HG03060 (cell line): ENCODE results near the gene LAMA3.

Source experiments
- ATAC-seq: cut with Tn5 transposase; IDR thresholded peaks from one replicate; pipeline ENCODE4 v1.9.1; 2021; ENCODE audit warnings: low read depth, moderate number of reproducible peaks; ENCODE audit not compliant: unreplicated experiment

The LAMA3 gene

GRCh38 chr18:23927821-23928746, 238.8 kb downstream of the LAMA3 start:
- ATAC-seq, result no peak

GRCh38 chr18:23929362-23929930, 240.2 kb downstream of the LAMA3 start:
- ATAC-seq, result no peak

GRCh38 chr18:23930002-23930401, 240.7 kb downstream of the LAMA3 start:
- ATAC-seq, result no peak

GRCh38 chr18:23932385-23933067, 243.3 kb downstream of the LAMA3 start:
- no peak for ATAC-seq

- ATAC-seq, result no peak
These were observed 244.2 kb downstream of the LAMA3 start for GRCh38 chr18:23933407-23933806.

- ATAC-seq, result no peak
These were observed 245.0 kb downstream of the LAMA3 start for GRCh38 chr18:23934252-23934651.

- ATAC-seq, result no peak
These were observed 245.6 kb downstream of the LAMA3 start for GRCh38 chr18:23934863-23935262.

GRCh38 chr18:23935804-23936203, 246.6 kb downstream of the LAMA3 start:
- no peak for ATAC-seq

- no peak for ATAC-seq
These were observed 247.2 kb downstream of the LAMA3 start for GRCh38 chr18:23936381-23936958.

GRCh38 chr18:23938043-23938756, 248.9 kb downstream of the LAMA3 start:
- no peak for ATAC-seq

GRCh38 chr18:23938901-23939341, 249.7 kb downstream of the LAMA3 start:
- no peak for ATAC-seq

GRCh38 chr18:23939366-23939765, 250.1 kb downstream of the LAMA3 start:
- no peak for ATAC-seq

GRCh38 chr18:23939896-23940295, 250.6 kb downstream of the LAMA3 start:
- ATAC-seq, result no peak

- ATAC-seq, result no peak
These were observed 252.5 kb downstream of the LAMA3 start for GRCh38 chr18:23941791-23942190.

- ATAC-seq, result peak; percentile 38
These were observed 253.9 kb downstream of the LAMA3 start for GRCh38 chr18:23943104-23943503.

- ATAC-seq, result no peak
These were observed 254.8 kb downstream of the LAMA3 start for GRCh38 chr18:23943903-23944624.

GRCh38 chr18:23945416-23946079, 256.3 kb downstream of the LAMA3 start:
- ATAC-seq, result no peak

- no peak for ATAC-seq
These were observed 260.6 kb downstream of the LAMA3 start for GRCh38 chr18:23949863-23950262.

GRCh38 chr18:23950644-23951043, 261.4 kb downstream of the LAMA3 start:
- no peak for ATAC-seq
